VCaP (cell line): Measurements from ENCODE around the gene CHD5.

Experiments used
- H3K27ac ChIP-seq: fragments of 450-650 bp; 2 replicates; pipeline ENCODE4 v1.5.1; 2017
- TF ChIP-seq, protein P1 (sequence below): fragments of 450-650 bp; conservative IDR thresholded peaks from 2 replicates; pipeline ENCODE4 v1.5.1; 2017; ENCODE audit warnings: mild to moderate bottlenecking, moderate library complexity

The CHD5 gene

GRCh38 chr1:6099297-6099696 is 80.8 kb downstream of the CHD5 start:
- TF ChIP-seq, protein P1, sequence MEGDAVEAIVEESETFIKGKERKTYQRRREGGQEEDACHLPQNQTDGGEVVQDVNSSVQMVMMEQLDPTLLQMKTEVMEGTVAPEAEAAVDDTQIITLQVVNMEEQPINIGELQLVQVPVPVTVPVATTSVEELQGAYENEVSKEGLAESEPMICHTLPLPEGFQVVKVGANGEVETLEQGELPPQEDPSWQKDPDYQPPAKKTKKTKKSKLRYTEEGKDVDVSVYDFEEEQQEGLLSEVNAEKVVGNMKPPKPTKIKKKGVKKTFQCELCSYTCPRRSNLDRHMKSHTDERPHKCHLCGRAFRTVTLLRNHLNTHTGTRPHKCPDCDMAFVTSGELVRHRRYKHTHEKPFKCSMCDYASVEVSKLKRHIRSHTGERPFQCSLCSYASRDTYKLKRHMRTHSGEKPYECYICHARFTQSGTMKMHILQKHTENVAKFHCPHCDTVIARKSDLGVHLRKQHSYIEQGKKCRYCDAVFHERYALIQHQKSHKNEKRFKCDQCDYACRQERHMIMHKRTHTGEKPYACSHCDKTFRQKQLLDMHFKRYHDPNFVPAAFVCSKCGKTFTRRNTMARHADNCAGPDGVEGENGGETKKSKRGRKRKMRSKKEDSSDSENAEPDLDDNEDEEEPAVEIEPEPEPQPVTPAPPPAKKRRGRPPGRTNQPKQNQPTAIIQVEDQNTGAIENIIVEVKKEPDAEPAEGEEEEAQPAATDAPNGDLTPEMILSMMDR, result no peak
- no peak overlapping the region for H3K27ac ChIP-seq

GRCh38 chr1:6098303-6099215 is 81.6 kb downstream of the CHD5 start:
- TF ChIP-seq, protein P1, result no peak
- H3K27ac ChIP-seq, result no peak overlapping the region

GRCh38 chr1:6097824-6098223 is 82.3 kb downstream of the CHD5 start:
- no peak overlapping the region for H3K27ac ChIP-seq
- TF ChIP-seq, protein P1, result no peak

DNA sequence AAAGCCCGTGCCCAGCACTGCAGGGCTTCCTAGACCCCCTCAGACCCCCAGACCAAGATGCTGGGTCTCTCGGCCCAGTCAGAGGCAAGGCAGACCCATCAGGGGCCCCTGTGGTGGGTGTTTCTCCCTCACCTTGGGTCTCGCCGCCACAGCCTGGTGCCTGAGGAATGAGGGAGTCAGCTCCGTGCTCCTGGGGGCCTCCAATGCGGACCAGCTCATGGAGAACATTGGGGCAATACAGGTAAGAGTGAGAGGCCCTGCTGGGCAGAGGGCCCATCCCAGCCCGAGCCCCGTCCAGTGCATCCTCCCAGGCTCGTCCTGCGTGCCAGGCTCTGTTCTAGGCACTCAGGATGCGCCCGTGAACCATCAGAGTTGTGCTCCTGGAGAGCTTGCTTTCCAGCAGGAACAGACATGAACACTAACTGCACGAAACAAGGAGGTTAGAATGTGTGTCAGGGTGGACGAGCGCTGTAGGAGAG is 83.0 kb downstream of the CHD5 start:
- no peak overlapping the region for H3K27ac ChIP-seq
- TF ChIP-seq, protein P1, result no peak

DNA sequence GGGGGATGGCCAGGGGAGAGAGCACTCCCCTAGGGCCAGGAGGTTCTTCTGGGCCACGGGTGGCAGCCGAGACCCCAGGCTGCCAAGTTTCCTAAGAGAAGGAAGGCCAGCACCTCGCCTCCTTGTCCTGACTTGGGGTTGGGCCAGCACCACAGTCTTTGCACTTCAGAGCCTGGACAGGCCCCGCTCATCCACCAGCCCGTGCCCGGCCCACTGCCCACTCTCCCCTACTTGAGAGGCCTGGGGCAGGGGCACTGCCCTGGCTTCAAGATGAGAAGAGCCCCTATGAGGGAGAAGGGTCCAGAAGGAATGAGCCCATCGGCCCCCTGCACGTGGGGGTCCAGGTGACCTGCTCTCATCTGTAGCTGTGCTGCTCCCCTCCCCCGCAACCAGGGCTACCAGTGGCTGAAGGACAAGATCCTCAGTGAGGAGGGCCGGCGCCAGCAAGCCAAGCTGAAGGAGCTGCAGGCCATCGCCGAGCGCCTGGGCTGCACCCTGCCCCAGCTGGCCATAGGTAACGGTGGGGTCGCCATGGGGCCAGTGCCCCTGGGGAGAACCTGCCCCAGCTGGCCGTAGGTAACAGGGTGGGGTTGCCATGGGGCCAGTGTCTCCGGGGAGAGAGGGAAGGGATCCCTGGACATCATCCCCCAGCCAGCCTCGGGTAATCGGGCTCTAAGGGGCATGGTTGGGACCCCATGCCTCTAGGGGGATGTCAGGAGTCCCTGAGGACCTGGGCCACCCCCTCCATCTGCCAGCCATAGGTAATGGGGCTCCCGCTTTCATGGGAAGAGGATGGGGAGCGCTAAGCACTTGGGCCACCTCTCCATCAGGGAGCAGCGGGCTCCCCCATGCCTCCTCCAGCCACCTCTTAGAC is 83.6 kb downstream of the CHD5 start:
- no peak overlapping the region for H3K27ac ChIP-seq
- TF ChIP-seq, protein P1, result no peak

GRCh38 chr1:6095511-6096242 is 84.4 kb downstream of the CHD5 start:
- TF ChIP-seq, protein P1, result no peak
- H3K27ac ChIP-seq, result no peak overlapping the region
